Adrenal gland (tissue), 12 donors: ENCODE measurements around the gene WLS. TPM values are rescaled to one million over a fixed set of nuclear protein-coding genes. Genes with fewer than 3 reads are reported as not detected.
A peak's percentile ranks its signal among the peaks of the same experiment; 100 is the strongest.
"Not testable (repeated sequence)": the region's sequence is repeated elsewhere in the genome, so short reads cannot be mapped to it uniquely, and the experiment has no call there.

Source experiments
- DNase-seq, 7 donors: peaks; one replicate each; pipeline ENCODE4 v3.0.0-alpha.2; 2019 to 2020
- H3K27ac ChIP-seq, 5 donors: fragments of 200-600 bp; sonication (generic) in 4 of 5; 1 replicate in 3 of 5; 2 replicates in 2 of 5; pipeline versions ENCODE4 v1.5.1 to v1.8.0; 2016 to 2020; ENCODE audit warnings: mild to moderate bottlenecking in 1 of 5
- H3K27me3 ChIP-seq: fragments of 200-600 bp; 2 replicates; pipeline ENCODE4 v1.8.0; 2021
- H3K36me3 ChIP-seq, 2 donors: fragments of 200-600 bp; replicated peaks in 1 of 2; 1 replicate in 1 of 2; 2 replicates in 1 of 2; pipeline versions ENCODE4 v1.5.1 to v1.8.0; 2018 to 2022
- H3K4me1 ChIP-seq, 2 donors: fragments of 200-600 bp; replicated peaks in 1 of 2; 1 replicate in 1 of 2; 2 replicates in 1 of 2; pipeline versions ENCODE4 v1.5.1 to v1.8.0; 2018 to 2021
- H3K4me3 ChIP-seq, 4 donors: fragments of 200-600 bp; sonication (generic) in 3 of 4; one replicate each; pipeline ENCODE4 v1.5.1; 2016 to 2018
- H3K9me3 ChIP-seq, 3 donors: fragments of 200-600 bp; sonication (generic) in 1 of 3; replicated peaks in 1 of 3; 1 replicate in 2 of 3; 2 replicates in 1 of 3; pipeline versions ENCODE4 v1.5.1 to v1.8.0; 2016 to 2021
- CTCF ChIP-seq, 6 experiments: fragments of 450-650 bp in 4 of 6; fragments of 200-600 bp in 2 of 6; sonication (generic) in 1 of 6; IDR thresholded peaks; 1 replicate in 5 of 6; 2 replicates in 1 of 6; pipeline versions ENCODE4 v1.5.1 to v1.8.0; 2016 to 2021; ENCODE audit warnings: antibody characterized with exemption in 6 of 6, mild to moderate bottlenecking in 2 of 6, moderate library complexity in 1 of 6
- POLR2A ChIP-seq, 2 donors: fragments of 450-650 bp; IDR thresholded peaks; one replicate each; pipeline ENCODE4 v1.6.1; 2017; ENCODE audit warnings: antibody characterized with exemption in 2 of 2, mild to moderate bottlenecking in 2 of 2, moderate library complexity in 1 of 2
- WGBS, 4 donors: extraction: QIAGEN DNeasy Blood & Tissue Kit in 2 of 4; methylation state at CpG; one replicate each; pipeline versions ENCODE4 v1.1.5 to v1.1.7; 2013 to 2017; 5-methylcytosine and 5-hydroxymethylcytosine counted together
- intact Hi-C, 2 donors: fragments of 100-400 bp; cut with DNase I; formaldehyde crosslinking; loops; one replicate each; pipeline versions ENCODE4 v1.14.1 to v1.15.0; 2022 to 2023
- polyA plus RNA-seq, 3 donors: library from polyadenylated mRNA; stranded (reverse); fragments of 200-250 nt in 2 of 3; fragments of 350-450 nt in 1 of 3; fragmentation: Illumina TruSeq in 1 of 3; extraction: RNeasy Lipid Tissue Mini Kit (QIAGEN cat#74804) in 1 of 3; gene quantifications; one replicate each; pipeline ENCODE4 v1.2.3, GENCODE V29; 2013 to 2014
- total RNA-seq, 9 donors: library from RNA; depleted of rRNA in 4 of 9; stranded (reverse); fragments of >200 nt in 4 of 9; fragments of 120-200 nt in 1 of 9; fragmentation: NEBNext Ultra II Directional in 1 of 9; extraction: Animal tissue kit (Norgen Biotek cat#: 25700) in 1 of 9; gene quantifications; one replicate each; pipeline versions ENCODE4 v1.1.0 to v1.2.4, GENCODE V29; 2013 to 2023
- donor health status: healthy with polysubstance abuse.
- donor health status: Bipolar disorder and iron deficiency.
- donor health status: DM: yes; HTN: yes; CAD: no.
- donor health status: DM: no; HTN: no; CAD: no.
- donor health status: DM: no; HTN: no; CAD: no.
- donor health status: DM: yes; HTN: yes; CAD: no.

Gene WLS
- total and polyA plus RNA-seq, 12 donors, result 28.7 to 114 (median 59.5) TPM

- DNase-seq, result peak; percentile 34 to 86 (median 76)
- no peaks in the 10 kb centered on the region for H3K36me3 ChIP-seq
- H3K4me1 ChIP-seq, result peaks cover 0 to 24% of the 10 kb centered on the region in 2 donors
- 40 to 52% (median 43%) methylated on average over 14 of the region's 14 CpGs for WGBS, 4 donors
- no peak overlapping the region for H3K4me3 ChIP-seq
- peak overlapping the region in 2 of 5 donors; percentile 6 to 70 for H3K27ac ChIP-seq
- no peak for TF ChIP-seq CTCF (IDR thresholded peaks at IDR 0.05)
- no peak for TF ChIP-seq POLR2A (IDR thresholded peaks at IDR 0.05)
- H3K9me3 ChIP-seq, result no peaks in the 10 kb centered on the region
- H3K27me3 ChIP-seq, result no peaks in the 10 kb centered on the region
- intact Hi-C loops, result no loop called here
Measured at GRCh38 chr1:68173936-68174737, 58.2 kb downstream of the WLS start.

GRCh38 chr1:68173283-68173935 lies 58.9 kb downstream of the WLS start:
- H3K27ac ChIP-seq, result peak overlapping the region in 2 of 5 donors; percentile 6 to 70
- 39 to 51% (median 46%) methylated on average over 6 of the region's 6 CpGs for WGBS, 4 donors
- no peaks in the 10 kb centered on the region for H3K36me3 ChIP-seq
- no peak overlapping the region for H3K4me3 ChIP-seq
- H3K27me3 ChIP-seq, result no peaks in the 10 kb centered on the region
- no peak for DNase-seq
- no peaks in the 10 kb centered on the region for H3K9me3 ChIP-seq
- no peak for TF ChIP-seq CTCF (IDR thresholded peaks at IDR 0.05)
- TF ChIP-seq POLR2A (IDR thresholded peaks at IDR 0.05), result no peak
- intact Hi-C loops, result no loop called here
- peaks cover 0 to 24% of the 10 kb centered on the region in 2 donors for H3K4me1 ChIP-seq

- WGBS, 4 donors, result 55 to 100% (median 100%) methylated on average over 1 of the region's 1 CpG
- peaks cover 0 to 24% of the 10 kb centered on the region in 2 donors for H3K4me1 ChIP-seq
Measured at GRCh38 chr1:68171795-68172194, 60.5 kb downstream of the WLS start.

GRCh38 chr1:68168545-68169171 lies 63.7 kb downstream of the WLS start:
- WGBS, 4 donors, result 74 to 82% (median 77%) methylated on average over 4 of the region's 4 CpGs
- no peak for DNase-seq

More at GRCh38 chr1:68171795-68172194, 60.5 kb downstream of the WLS start:
- intact Hi-C loops, DNase-seq, H3K27me3 ChIP-seq, H3K4me3 ChIP-seq, H3K9me3 ChIP-seq, H3K36me3 ChIP-seq, H3K27ac ChIP-seq: not testable (repeated sequence)

More at GRCh38 chr1:68168545-68169171, 63.7 kb downstream of the WLS start:
- TF ChIP-seq POLR2A (IDR thresholded peaks at IDR 0.05) (no peak), CTCF (IDR thresholded peaks at IDR 0.05) (no peak)
- intact Hi-C loops, result no loop called here
- H3K36me3 ChIP-seq, result no peaks in the 10 kb centered on the region
- no peaks in the 10 kb centered on the region for H3K27me3 ChIP-seq
- H3K9me3 ChIP-seq, result no peaks in the 10 kb centered on the region
- no peak overlapping the region for H3K4me3 ChIP-seq
- peaks cover 0 to 2% of the 10 kb centered on the region in 2 donors for H3K4me1 ChIP-seq
- no peak overlapping the region for H3K27ac ChIP-seq
